K562 (cell line): ENCODE data around the gene RPS6KL1.

Experiments
- CTCF ChIP-seq, 3 experiments: IDR thresholded peaks in 2 of 3; conservative IDR thresholded peaks in 1 of 3; 2 replicates each; pipeline ENCODE4 v1.5.1; 2011 to 2012; ENCODE audit warnings: low read length in 3 of 3, mild to moderate bottlenecking in 3 of 3, control low read depth in 2 of 3, improper control_type of control experiment in 1 of 3, inconsistent platforms in 1 of 3, low read depth in 1 of 3, mixed read lengths in 1 of 3, moderate library complexity in 1 of 3; ENCODE audit not compliant: insufficient read depth in 2 of 3
- DIDO1 ChIP-seq: fragments of 450-650 bp; IDR thresholded peaks from 2 replicates; pipeline ENCODE4 v1.6.1; 2016; ENCODE audit warnings: low read depth, missing biosample characterization, missing genetic modification characterization
- FOXP1 ChIP-seq: sonication (generic); formaldehyde crosslinking; IDR thresholded peaks from 2 replicates; pipeline ENCODE4 v1.8.0; 2022; ENCODE audit warnings: mild to moderate bottlenecking, missing genetic modification reagents
- NCOA2 ChIP-seq, 2 experiments: fragments of 450-650 bp; IDR thresholded peaks; 2 replicates each; pipeline ENCODE4 v1.6.1; 2018; ENCODE audit warnings: mild to moderate bottlenecking in 2 of 2, moderate library complexity in 1 of 2; ENCODE audit not compliant: partially characterized antibody in 2 of 2
- ZFP30 ChIP-seq: fragments of 250-450 bp; sonication (Bioruptor Pico); IDR thresholded peaks from 2 replicates; pipeline ENCODE4 v1.8.0; 2022; ENCODE audit warnings: moderate library complexity, mild to moderate bottlenecking, inconsistent platforms, borderline replicate concordance
- ZZZ3 ChIP-seq: fragments of 450-650 bp; IDR thresholded peaks from 2 replicates; pipeline ENCODE4 v1.6.1; 2016; ENCODE audit warnings: antibody characterized with exemption, mild to moderate bottlenecking, moderate library complexity

GRCh38 chr14:74858022-74858421 is 65.0 kb downstream of the RPS6KL1 start:
- no peak for TF ChIP-seq CTCF (IDR thresholded peaks at IDR 0.05 in 2 of 3, conservative IDR thresholded peaks at IDR 0.05 in 1 of 3; ENCODE audit: insufficient read depth in 2 of 3, low read depth in 1 of 3, low read length in 3 of 3)
- no peak for TF ChIP-seq DIDO1 (tag)
- no peak for TF ChIP-seq ZFP30 (CRISPR knock-in tag)
- no peak for TF ChIP-seq FOXP1 (CRISPR knock-in tag)
- TF ChIP-seq NCOA2 (IDR thresholded peaks at IDR 0.05; ENCODE audit: partially characterized antibody in 2 of 2), result no peak
- TF ChIP-seq ZZZ3, result no peak
